NCI-H1092 (cell line): ENCODE data around the gene HSPA8.
A peak's percentile ranks its signal among the peaks of the same experiment; 100 is the strongest.
"Not testable (repeated sequence)": the region's sequence is repeated elsewhere in the genome, so short reads cannot be mapped to it uniquely, and the experiment has no call there.

Experiments
- DNase-seq: peaks from one replicate; lab custom pipeline; 2025; lab: John Stamatoyannopoulos, UW

The HSPA8 gene

DNA sequence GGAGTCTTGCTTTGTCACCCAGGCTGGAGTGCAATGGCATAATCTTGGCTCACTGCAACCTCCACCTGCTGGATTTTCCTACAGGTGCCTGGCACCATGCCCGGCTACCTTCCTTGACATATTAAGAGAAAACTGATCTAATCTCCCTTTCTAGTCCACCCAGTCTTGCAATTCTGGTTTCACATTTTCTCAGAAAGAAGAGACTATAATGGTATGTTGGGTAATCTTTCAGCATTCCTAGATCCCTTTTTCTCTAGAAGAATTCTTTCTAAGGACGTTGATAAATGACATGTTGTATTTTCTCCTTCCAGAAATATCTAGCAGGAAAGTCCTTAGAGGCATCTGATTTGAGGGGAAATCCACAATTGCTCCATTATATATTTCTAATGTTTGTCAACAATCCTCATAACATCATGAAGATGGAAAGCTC, 10.4 kb upstream of the HSPA8 start:
- DNase-seq, result no peak

DNA sequence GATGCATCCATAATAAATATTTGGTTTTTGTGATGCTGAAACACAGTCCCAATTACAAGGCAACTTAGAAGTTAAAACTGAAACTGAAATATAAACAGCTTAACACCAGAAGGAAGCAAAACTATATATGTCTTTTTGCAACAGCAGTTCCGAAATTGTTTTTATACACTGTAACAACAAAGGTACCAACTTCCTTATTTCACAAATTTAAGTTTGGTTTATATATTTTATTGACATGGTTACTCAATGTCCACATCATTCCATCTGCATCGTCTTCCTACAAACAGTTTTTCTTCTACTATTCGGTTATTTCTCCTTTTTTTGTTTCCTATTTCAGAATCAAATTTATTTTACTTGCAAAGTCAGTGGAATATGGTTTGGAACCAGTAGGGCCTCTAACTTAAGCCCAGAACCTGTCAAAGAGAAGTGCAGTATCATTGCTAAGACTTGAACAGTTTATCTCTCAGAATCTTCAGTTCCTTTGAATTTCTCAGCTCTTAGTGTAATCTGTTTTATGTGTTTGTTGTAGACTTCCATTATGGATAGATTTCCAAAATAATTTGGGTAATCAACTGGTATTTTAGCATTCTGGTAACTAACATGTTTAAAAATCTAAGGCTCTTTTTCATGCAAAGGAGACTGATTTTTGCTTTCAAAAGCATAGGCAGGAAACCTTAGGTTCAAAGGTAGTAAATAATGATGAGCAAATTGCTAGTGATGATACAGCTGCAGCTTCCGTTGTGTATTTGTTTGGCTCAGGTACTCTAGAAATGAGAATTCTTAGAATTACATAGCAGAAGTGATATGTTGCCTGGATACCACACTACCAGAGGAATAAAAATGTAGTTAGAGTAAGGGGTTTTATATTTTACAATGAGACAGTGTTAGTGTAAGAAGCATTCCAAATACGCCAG, 8.2 kb upstream of the HSPA8 start:
- no peak for DNase-seq

- no peak for DNase-seq
Measured at GRCh38 chr11:123065621-123066020, 3.7 kb upstream of the HSPA8 start.

DNA sequence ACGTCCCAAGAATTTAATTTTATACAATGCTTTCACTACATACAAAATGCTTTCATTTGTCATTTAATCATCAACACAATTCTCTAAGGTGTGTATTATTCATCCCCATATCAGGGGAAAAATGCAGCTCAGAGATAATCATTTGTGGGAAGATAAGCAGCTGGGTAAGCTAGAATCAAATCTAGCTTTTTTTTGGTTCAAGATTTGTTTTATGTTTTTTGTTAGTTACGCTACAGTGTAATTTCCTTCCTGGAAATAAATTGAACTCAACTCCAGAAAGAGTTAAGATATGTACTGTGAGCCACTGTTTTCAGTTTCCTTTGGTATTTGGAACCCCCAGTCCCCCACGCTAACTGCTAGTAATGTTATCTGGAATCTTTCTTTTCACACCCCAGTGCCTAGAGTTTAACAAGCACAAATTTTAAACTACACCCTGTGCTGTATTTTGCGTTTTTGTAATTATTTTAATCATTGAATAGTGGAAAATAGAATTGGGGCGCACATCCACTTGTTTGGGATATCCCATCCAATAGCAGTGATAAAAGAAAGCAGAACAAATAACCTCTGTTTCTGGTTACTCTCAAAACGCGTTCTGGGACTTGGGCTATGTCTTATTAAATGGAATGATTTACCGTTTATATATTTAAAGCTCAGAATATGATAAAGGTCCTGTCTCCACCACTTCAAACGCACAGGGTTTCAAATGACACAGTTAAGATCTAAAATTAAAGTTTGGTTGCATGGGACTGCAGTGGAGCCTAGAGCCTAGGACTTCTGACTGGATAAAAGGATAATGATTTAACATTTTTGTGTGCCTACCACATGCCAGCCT, 2.1 kb upstream of the HSPA8 start:
- no peak for DNase-seq

GRCh38 chr11:123062892-123063825, 1.2 kb upstream of the HSPA8 start:
- DNase-seq, result peak; percentile 51

GRCh38 chr11:123062158-123062891, 389 bp upstream of the HSPA8 start:
- DNase-seq, result peak; percentile 100

GRCh38 chr11:123060277-123061000, 1.5 kb downstream of the HSPA8 start:
- no peak for DNase-seq

DNA sequence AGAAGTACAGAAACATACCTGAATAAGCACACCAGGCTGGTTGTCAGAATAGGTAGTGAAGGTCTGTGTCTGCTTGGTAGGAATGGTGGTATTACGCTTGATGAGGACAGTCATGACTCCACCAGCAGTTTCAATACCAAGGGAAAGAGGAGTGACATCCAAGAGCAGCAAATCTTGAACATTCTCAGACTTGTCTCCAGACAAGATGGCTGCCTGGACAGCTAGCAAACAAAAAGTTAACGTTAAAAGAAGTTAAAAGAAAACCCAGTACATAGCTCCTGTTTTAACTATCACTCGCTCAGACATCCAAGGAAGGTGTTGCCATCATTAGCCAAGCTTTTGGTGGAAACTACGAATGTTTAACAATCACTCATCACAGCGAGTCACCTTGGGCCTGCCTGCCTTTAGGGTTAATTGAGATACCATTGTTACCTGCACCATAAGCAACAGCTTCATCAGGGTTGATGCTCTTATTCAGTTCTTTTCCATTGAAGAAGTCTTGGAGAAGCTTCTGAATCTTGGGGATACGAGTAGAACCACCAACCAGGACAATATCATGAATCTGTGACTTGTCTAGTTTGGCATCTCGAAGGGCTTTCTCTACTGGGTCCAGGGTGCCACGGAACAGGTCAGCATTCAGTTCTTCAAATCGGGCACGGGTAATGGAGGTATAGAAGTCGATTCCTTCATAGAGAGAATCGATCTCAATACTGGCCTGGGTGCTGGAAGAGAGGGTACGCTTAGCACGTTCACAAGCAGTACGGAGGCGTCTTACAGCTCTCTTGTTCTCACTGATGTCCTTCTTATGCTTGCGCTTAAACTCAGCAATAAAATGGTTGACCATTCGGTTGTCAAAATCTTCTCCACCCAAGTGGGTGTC, 2.7 kb downstream of the HSPA8 start:
- DNase-seq, result not testable (repeated sequence)

DNA sequence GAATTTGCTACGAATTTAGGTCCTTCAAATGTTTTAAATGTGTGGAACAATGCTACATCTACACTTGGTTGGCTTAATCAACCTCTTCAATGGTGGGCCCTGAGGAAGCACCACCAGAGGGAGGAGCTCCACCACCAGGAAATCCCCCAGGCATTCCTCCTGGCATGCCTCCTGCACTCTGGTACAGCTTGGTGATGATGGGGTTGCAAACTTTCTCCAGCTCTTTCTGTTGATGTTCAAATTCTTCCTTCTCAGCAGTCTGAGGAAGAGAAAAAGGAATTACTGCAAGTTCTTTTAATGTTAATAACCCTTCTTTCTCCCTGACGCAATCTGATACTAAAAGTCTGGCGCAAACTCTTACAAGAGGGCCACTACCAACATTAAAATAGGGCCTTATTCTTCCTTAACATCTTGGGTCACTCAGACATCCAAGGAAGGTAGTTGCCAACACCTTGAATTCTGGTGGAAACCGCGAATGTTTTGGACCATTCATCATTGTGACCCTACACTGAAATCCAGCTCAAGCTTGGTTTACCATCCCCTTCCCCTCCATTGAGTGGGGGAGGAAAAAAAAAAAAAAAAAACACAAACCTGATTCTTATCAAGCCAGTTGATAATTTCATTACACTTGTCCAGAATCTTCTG, 4.2 kb downstream of the HSPA8 start:
- no peak for DNase-seq

DNA sequence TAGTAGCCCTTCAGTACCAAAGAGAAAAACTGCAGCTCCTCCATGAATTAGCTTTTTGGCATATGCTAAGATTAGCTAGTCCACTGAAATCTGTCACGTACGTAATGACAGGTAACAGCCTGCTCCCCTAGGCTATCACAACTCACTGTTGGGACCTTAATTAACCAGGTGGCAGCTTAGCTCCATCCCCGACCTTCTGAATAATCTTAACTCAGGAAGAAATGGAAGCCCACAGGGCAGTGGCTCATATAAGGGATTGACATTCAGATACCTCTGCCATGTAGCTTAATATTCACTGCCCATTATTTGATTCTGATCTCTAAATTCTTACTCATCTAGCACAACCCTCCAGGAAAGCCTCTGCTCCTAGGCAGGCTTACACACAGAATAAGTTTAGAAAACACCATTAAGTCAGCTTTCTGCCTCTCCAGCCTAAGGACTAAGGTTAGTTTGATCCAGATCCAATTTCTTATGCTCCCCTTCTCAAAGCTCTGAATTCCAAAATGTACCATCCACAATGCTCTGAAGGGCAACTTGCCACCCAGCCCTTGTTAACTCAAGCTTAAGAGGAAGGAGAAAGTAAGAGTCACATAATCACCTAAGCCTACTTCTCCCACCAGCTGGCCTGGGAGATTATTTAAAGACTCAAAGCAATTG, 5.0 kb downstream of the HSPA8 start:
- no peak for DNase-seq

GRCh38 chr11:123055191-123055901, 6.6 kb downstream of the HSPA8 start:
- DNase-seq, result no peak

DNA sequence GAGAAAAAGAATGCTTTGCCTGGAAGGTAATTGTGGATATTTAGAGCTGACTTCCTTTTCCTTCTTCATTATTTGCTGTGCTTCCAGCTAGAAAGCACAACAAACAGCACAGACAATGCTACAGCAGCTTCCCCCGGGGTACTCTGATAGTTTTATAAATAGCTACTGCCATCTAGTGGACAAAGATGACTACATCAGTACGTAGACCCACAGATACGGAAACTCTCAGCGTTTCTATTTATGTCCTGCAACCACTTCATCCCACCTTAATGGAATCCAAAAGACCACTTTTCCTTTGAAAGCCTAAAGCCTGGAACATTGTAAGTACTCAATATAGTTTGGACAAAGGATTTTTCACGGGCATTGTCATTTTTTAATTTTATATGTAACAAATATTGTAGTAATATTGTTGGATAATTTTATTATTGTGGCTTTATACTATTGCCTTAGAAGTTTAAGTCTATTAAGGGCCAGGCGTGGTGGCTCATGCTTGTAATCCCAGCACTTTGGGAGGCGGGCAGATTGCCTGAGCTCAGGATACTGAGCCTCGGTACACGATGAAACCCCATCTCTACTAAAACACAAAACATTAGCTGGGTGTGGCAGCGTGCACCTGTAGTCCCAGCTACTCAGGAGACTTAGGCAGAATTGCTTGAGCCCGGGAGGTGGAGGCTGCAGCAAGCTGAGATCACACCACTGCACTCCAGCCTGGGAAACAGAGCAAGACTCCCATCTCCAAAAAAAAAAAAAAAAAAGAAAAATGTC, 7.5 kb downstream of the HSPA8 start:
- peak; percentile 80 for DNase-seq

GRCh38 chr11:123052901-123053721, 8.8 kb downstream of the HSPA8 start:
- DNase-seq, result no peak

DNA sequence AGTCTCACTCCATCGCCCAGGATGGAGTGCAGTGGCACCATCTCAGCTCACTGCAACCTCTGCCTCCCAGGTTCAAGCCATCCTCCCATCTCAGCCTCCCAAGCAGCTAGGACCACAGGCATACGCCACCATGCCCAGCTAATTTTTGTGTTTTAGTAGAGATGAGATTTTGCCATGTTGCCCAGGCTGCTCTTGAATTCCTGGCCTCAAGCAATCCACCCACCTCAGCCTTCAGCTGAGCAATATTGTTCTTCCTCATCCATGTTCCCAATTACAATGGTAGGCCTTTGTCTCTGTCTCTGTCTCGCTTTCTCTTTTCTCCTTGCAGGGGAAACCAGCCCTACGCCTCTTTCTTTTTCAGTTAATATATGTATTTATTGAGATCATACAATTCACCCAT, 10.3 kb downstream of the HSPA8 start:
- DNase-seq, result no peak

DNA sequence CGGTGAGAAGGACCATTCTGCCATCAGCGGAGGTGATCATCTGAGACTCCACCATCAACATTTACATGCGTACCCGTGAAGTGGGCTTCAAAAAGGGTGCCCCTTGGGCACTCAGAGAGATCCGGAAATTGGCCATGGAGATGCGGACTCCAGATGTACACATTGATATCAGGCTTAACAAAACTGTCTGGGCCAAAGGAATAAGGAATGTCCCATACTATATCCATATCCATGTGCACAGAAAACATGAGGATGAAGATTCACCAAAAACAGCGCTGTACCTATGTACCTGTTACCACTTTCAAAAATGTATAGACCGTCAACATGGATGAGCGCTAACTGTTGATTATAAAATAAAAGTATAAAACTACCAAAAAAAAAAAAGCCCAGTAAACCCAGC, 10.8 kb downstream of the HSPA8 start:
- DNase-seq, result no peak

- DNase-seq, result no peak
Measured at GRCh38 chr11:123047947-123048293, 14.0 kb downstream of the HSPA8 start.
